AG09309 (cell line): ENCODE results near the gene KRT79.

Source experiments
- DNase-seq: peaks from one replicate; pipeline ENCODE4 v3.0.0-alpha.2; 2010; ENCODE audit warnings: low read depth
- H3K4me3 ChIP-seq: 2 replicates; pipeline ENCODE4 v1.5.1; 2011; ENCODE audit warnings: mild to moderate bottlenecking, low read depth, low read length, moderate library complexity; ENCODE audit not compliant: control insufficient read depth
- CTCF ChIP-seq: IDR thresholded peaks from 2 replicates; pipeline ENCODE4 v1.5.1; 2011; ENCODE audit warnings: mild to moderate bottlenecking, low read depth, low read length, inconsistent platforms; ENCODE audit not compliant: insufficient read depth, control insufficient read depth; ENCODE audit errors: missing control alignments

KRT79 gene

DNA sequence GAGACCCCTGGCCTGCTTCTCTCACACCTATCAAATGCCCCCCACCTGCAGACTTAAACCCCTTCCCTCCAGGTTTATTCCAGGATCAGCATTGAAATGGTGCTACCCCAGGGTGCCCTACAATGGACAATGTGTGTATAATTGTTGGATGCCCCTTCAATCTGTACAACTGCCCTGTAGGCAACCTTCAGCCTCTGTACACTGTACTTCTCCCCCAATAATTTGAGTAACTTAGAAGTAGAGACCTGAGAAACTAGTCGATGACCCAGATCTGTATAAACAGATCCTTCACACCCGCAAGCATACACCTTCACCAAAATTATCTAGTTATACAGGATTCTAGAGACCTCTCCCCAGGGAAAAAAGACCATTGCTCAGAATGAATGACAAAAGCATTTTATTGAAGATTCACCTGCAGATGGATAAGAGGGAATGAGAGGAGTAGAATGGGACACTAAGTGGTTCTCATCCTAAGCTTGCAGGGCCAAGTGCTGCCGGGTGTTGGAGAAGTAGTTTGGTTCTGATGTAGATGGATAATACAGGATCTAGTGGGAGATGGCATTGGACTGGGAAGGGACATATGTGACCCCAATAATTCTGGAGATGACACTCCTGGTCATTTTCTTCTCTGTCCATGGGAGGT is 27.8 kb downstream of the KRT79 start:
- no peak for DNase-seq
- no peak overlapping the region for H3K4me3 ChIP-seq
- no peak for TF ChIP-seq CTCF

DNA sequence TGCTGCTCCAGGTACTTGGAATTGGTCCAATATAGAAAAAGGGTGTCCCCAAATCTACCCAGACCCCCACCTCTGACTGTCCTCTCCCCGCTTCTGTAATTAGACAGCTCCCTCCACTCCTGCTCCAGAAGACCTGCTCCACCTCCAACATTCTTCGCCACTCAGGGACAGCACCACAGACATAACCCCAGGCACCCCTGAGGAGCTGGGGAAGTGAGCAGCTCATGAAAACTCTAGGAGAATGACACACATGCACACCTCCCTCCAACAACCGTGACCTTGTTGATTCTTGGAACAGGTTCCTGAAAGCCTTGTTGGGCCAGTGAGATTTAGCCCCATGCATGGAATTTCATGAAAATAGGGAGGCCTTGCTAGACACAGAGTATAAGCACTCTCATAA is 28.4 kb downstream of the KRT79 start:
- no peak for DNase-seq
- TF ChIP-seq CTCF, result no peak
- H3K4me3 ChIP-seq, result no peak overlapping the region

GRCh38 chr12:52805000-52805399 is 29.1 kb downstream of the KRT79 start:
- DNase-seq, result no peak
- H3K4me3 ChIP-seq, result no peak overlapping the region
- no peak for TF ChIP-seq CTCF

DNA sequence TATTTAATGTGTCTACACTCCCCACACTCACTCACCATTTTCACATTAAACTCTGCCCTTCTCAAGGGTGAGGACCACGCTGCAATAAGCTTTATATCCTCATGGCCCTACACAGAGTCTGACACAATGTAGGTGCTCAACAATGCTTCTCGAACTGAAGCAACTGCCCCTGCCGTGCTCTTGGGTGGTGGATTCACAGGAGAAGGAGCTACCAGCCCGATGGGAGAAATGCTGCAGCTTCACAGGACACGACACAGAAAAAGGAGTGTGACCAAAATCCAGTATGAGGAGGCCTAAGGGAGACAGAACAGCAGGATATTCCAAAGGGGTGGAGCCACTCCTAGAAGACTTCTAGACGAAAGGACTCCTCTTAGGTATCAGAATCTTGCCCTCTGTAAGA is 31.7 kb downstream of the KRT79 start:
- no peak overlapping the region for H3K4me3 ChIP-seq
- TF ChIP-seq CTCF, result no peak
- no peak for DNase-seq

GRCh38 chr12:52801773-52802172 is 32.3 kb downstream of the KRT79 start:
- TF ChIP-seq CTCF, result no peak
- H3K4me3 ChIP-seq, result no peak overlapping the region

GRCh38 chr12:52800259-52800917 is 33.7 kb downstream of the KRT79 start:
- DNase-seq, result no peak
- no peak for TF ChIP-seq CTCF
- H3K4me3 ChIP-seq, result no peak overlapping the region

More at GRCh38 chr12:52801773-52802172, 32.3 kb downstream of the KRT79 start:
- no peak for DNase-seq
